Epithelial cell of umbilical artery (primary cell): ENCODE measurements around the gene CKB. TPM values are rescaled to one million over a fixed set of nuclear protein-coding genes. Genes with fewer than 3 reads are reported as not detected.

Experiments used
- total RNA-seq: library from RNA; depleted of rRNA; stranded (reverse); fragments of >200 nt; gene quantifications from 2 replicates; pipeline ENCODE4 v1.2.3, GENCODE V29; 2014

Gene CKB
- 2.7 and 4.2 TPM in 2 replicates for total RNA-seq

GRCh38 chr14:103522649-103523574 is at the start of gene CKB:
Gene CKB (minus strand): TSS chr14:103522830. CDS start chr14:103522493, 337 bp downstream.

DNA sequence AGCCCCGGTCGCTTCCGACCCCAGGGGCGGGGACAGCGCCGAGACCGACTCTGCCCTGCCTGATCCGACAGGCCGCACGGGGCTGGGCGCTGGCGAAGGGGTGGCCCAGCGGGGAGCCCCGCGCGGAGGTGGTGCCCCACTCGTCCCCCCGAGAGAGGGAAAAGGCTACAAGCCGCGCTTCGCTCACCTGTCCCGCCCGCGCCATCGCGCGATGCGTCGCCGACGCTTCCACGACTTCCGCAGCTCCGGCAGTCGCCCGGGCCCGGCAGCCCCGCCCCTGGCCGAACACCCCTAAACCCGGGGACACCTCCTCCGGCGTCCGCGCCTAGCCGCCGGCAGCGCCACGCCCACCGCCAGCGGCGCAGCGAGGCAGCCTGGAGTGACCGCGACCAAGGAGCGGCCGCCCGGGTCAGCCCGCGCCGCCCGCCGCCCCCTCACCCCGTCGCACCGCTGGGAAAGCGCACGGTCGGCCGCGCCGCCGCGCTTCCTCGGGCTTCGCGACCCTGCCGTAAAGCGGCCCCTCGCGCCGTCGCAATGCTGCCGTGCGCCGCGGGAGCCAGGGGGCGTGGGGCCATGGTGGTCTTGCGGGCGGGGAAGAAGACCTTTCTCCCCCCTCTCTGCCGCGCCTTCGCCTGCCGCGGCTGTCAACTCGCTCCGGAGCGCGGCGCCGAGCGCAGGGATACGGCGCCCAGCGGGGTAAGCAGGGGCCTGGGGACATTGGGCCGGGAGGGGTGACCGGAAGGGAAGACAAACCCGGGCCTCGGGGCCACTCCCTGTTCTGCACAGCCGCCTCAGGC is 40.0 kb upstream of the CKB start, which contains the start of the genes BAG5 and COA8:
BAG5 (minus strand) TSS at position 229 of the 797 bp plus-strand sequence. CDS start 1,493 bp downstream, outside the sequence.
COA8 (plus strand) TSS at position 532 of the 797 bp plus-strand sequence; CDS start at position 574, 42 bp downstream.

GRCh38 chr14:103528587-103529382 is 6.2 kb upstream of the CKB start, which contains the start of gene TRMT61A:
Gene TRMT61A (plus strand): TSS chr14:103529196. CDS start chr14:103529979, 783 bp downstream.

Other genes starting within 250 kb of the CKB start
- gene EIF5, start 188.6 kb downstream of the CKB start, total RNA-seq, result 105 and 115 TPM in 2 replicates
- 62.7 and 77.2 TPM in 2 replicates for gene MARK3, start 137.4 kb downstream of the CKB start, total RNA-seq
- gene TRMT61A, start 6.4 kb upstream of the CKB start, total RNA-seq, result 6.5 and 7.5 TPM in 2 replicates
- 37.7 and 39.3 TPM in 2 replicates for gene BAG5, start 39.8 kb upstream of the CKB start, total RNA-seq
- 23.1 and 32.1 TPM in 2 replicates for gene COA8, start 40.1 kb upstream of the CKB start, total RNA-seq
- 145 and 218 TPM in 2 replicates for gene KLC1, start 106.4 kb upstream of the CKB start, total RNA-seq
- 14.9 and 28.0 TPM in 2 replicates for gene XRCC3, start 192.6 kb upstream of the CKB start, total RNA-seq
- gene ZFYVE21, start 193.0 kb upstream of the CKB start, total RNA-seq, result 45.5 and 66.7 TPM in 2 replicates